ENCODE data around the gene BIRC5.

DNA sequence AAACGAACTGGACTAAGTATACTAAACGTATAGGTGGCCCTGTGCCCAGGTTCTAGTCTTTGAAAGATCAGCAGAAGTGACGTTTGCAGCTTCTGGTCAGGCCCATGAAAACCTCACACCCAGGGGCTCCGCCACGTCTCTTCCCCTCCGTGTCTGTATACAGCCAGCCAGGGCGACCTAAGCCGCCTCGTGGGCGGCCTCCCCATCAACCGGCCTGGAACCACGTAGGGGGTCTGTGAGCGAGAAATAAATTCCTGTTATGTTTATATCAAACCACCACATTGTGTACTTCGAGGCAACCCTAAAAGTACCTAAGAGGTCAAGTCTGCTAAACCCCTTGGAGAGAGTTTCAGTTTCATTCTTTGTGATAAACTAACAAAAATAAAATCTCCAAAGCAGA, 34.0 kb upstream of the BIRC5 start:
- TF ChIP-seq, protein P1, sequence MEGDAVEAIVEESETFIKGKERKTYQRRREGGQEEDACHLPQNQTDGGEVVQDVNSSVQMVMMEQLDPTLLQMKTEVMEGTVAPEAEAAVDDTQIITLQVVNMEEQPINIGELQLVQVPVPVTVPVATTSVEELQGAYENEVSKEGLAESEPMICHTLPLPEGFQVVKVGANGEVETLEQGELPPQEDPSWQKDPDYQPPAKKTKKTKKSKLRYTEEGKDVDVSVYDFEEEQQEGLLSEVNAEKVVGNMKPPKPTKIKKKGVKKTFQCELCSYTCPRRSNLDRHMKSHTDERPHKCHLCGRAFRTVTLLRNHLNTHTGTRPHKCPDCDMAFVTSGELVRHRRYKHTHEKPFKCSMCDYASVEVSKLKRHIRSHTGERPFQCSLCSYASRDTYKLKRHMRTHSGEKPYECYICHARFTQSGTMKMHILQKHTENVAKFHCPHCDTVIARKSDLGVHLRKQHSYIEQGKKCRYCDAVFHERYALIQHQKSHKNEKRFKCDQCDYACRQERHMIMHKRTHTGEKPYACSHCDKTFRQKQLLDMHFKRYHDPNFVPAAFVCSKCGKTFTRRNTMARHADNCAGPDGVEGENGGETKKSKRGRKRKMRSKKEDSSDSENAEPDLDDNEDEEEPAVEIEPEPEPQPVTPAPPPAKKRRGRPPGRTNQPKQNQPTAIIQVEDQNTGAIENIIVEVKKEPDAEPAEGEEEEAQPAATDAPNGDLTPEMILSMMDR (optimal IDR thresholded peaks at IDR 0.05 in 1 of 3, IDR thresholded peaks at IDR 0.05 in 1 of 3, conservative IDR thresholded peaks at IDR 0.05 in 1 of 3; ENCODE audit: extremely low read depth in 1 of 3, insufficient read depth in 2 of 3, low read length in 3 of 3): no peak
- no peak for TF ChIP-seq EZH2 (IDR thresholded peaks at IDR 0.05; ENCODE audit: low read length)

All from keratinocyte (primary cell).